ENCODE results near the gene GLDN. TPM values are rescaled to one million over a fixed set of nuclear protein-coding genes. Genes with fewer than 3 reads are reported as not detected.

Gene GLDN
- total RNA-seq, 1 donor from 2014 or later = 0.26 TPM

DNA sequence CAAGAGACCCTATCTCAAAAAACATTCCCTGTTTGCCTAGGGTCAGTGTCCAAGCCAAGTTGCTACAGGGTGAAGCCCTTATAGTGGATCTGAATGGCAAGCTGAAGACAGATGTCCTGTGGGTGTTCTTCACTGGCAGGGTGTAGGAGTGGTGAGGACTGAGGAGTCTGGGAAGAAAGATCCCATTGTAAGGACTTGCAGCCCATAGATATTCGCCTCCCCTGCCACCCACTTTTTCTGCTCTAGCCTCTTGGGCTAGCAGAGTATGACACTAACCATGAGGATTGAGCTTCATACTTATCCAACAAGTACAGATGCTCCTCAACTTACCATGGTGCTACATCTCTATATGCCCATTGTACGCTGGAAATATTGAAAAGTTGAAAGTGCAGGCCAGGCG, 16.3 kb upstream of the GLDN start:
- TF ChIP-seq, protein P1, sequence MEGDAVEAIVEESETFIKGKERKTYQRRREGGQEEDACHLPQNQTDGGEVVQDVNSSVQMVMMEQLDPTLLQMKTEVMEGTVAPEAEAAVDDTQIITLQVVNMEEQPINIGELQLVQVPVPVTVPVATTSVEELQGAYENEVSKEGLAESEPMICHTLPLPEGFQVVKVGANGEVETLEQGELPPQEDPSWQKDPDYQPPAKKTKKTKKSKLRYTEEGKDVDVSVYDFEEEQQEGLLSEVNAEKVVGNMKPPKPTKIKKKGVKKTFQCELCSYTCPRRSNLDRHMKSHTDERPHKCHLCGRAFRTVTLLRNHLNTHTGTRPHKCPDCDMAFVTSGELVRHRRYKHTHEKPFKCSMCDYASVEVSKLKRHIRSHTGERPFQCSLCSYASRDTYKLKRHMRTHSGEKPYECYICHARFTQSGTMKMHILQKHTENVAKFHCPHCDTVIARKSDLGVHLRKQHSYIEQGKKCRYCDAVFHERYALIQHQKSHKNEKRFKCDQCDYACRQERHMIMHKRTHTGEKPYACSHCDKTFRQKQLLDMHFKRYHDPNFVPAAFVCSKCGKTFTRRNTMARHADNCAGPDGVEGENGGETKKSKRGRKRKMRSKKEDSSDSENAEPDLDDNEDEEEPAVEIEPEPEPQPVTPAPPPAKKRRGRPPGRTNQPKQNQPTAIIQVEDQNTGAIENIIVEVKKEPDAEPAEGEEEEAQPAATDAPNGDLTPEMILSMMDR (IDR thresholded peaks at IDR 0.05; ENCODE audit: insufficient read depth, low read length, severe bottlenecking) = no peak

DNA sequence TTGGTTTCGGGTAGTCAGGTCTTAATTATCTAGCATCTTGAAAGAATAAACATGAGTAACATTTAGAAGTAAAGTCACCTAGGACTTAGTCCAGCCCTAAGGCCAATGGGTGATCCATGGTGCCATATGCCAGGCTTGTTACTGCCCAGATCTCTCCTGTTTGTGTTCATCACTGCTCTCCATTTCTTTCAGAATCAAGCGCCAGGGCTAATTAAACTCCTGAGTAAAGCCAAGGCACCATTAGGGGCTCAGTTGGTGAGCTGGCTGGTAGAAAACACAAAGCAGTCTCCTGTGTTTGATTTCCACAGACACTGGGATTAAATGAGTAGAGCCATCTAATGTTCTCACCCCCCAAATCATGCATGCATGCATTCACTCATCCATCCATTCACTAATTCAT, 14.4 kb upstream of the GLDN start:
- FAIRE-seq (no peak), DNase-seq (ENCODE audit: low read depth) (no peak)
- H3K36me3 ChIP-seq (ENCODE audit: control insufficient read depth, insufficient read depth, low read length) = no peaks in the 10 kb centered on the region
- no peak overlapping the region for H3K4me3 ChIP-seq (ENCODE audit: low read depth, low read length)
- TF ChIP-seq, protein P1 (IDR thresholded peaks at IDR 0.05; ENCODE audit: insufficient read depth, low read length, severe bottlenecking) = no peak
- H3K27me3 ChIP-seq (ENCODE audit: control insufficient read depth, insufficient read depth, low read length) = peaks cover 6% of the 10 kb centered on the region

More for the DNA sequence above, 16.3 kb upstream of the GLDN start:
- Histone ChIP-seq H3K4me3 (ENCODE audit: low read depth, low read length) (no peak overlapping the region), H3K27me3 (ENCODE audit: control insufficient read depth, insufficient read depth, low read length) (peaks cover 7% of the 10 kb centered on the region), H3K36me3 (ENCODE audit: control insufficient read depth, insufficient read depth, low read length) (no peaks in the 10 kb centered on the region)
- DNase-seq (ENCODE audit: low read depth) (no peak), FAIRE-seq (no peak)

DNA sequence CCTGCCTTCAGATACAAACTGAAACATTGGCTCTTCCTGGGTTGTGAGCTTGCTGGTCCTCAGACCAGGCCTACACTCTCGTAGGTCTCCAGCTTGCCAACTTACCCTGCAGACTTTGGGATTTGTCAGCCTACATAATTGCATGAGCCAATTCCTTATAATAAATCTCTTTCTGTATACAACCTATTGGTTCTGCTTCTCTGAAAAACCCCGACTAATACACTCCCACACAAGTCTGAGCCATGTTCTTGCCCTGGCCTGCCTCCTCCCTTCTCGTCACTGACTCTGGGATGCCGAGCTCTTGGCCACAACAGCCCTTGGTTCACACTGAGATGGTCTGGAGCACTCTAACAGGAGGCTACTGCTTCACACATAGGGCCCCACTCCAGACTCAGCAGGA, 12.5 kb upstream of the GLDN start:
- Histone ChIP-seq H3K36me3 (ENCODE audit: control insufficient read depth, insufficient read depth, low read length) (no peaks in the 10 kb centered on the region), H3K27me3 (ENCODE audit: control insufficient read depth, insufficient read depth, low read length) (peaks cover 6% of the 10 kb centered on the region), H3K4me3 (ENCODE audit: low read depth, low read length) (no peak overlapping the region)
- FAIRE-seq (no peak), DNase-seq (ENCODE audit: low read depth) (peak; percentile 23)
- TF ChIP-seq, protein P1 (IDR thresholded peaks at IDR 0.05; ENCODE audit: insufficient read depth, low read length, severe bottlenecking) = no peak

DNA sequence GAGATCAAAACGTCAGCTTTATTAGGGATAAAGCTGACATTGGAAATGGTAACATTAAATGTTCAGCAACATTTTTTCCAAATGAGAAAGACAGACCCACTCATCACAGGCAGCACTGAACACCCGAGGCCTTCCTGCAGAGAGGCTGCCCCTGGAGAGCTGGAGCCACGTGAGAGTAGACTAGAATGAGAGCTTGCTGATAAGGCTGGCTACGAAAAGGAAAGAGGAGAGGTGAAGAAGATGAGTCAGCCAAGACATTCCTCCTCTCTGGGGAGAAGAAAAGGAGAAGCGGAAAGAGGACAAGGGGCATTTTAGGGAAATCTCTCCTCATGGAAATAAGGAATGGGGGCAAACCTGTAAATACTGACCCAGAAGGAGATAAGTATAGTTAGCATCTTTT, 10.3 kb upstream of the GLDN start:
- no peak for FAIRE-seq
- DNase-seq (ENCODE audit: low read depth) = no peak
- TF ChIP-seq, protein P1 (IDR thresholded peaks at IDR 0.05; ENCODE audit: insufficient read depth, low read length, severe bottlenecking) = no peak
- Histone ChIP-seq H3K27me3 (ENCODE audit: control insufficient read depth, insufficient read depth, low read length) (peaks cover 9% of the 10 kb centered on the region), H3K4me3 (ENCODE audit: low read depth, low read length) (no peak overlapping the region), H3K36me3 (ENCODE audit: control insufficient read depth, insufficient read depth, low read length) (no peaks in the 10 kb centered on the region)

DNA sequence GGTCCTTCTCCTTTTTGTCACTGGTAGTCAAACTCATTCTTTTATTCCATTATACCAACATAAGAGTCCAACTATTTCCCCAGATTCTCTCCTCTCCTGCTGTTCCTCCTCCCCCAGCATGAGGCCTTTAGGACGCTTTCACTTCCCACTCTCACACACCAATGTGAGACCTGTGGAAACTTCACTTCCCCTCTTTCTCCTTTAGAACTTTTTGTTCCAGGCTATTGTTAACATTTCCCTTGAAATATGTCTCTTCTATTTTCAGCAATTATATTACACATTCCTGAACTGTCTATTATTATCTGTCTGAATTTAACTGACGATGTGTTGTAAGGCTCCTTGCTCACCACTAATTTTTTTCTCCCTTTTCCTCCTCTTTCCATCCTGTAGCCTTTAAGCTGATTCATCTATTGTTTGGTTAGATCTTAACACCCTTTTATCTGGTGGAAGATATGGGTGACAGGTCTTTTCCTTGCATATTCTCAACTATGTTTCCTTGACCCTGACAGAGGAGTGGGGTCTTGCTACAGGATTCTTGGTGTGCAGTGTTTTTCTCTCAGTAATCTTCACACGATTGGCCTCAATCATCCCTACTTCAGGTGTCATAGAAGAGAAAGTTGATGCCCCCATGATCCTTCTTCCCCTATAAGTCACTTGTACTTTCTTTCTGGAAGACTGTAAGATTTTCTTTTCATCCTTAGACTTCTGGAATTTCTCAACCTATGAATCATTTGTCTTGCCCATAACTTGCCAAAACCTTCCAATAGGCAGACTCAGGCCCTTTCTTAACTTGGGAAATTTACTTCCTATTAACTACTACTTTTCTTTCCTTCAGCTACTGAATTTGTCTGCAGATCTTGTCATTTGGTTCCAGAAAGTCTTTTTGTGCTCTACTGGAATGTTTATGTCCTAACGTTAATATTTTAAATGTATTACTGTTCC, 9.0 kb upstream of the GLDN start:
- no peak for FAIRE-seq
- Histone ChIP-seq H3K27me3 (ENCODE audit: control insufficient read depth, insufficient read depth, low read length) (peaks cover 5% of the 10 kb centered on the region), H3K36me3 (ENCODE audit: control insufficient read depth, insufficient read depth, low read length) (no peaks in the 10 kb centered on the region), H3K4me3 (ENCODE audit: low read depth, low read length) (no peak overlapping the region)
- TF ChIP-seq, protein P1 (IDR thresholded peaks at IDR 0.05; ENCODE audit: insufficient read depth, low read length, severe bottlenecking) = no peak
- peak; percentile 53 for DNase-seq (ENCODE audit: low read depth)

Data from bronchial epithelial cell (primary cell).